K562 (cell line): ENCODE results near the gene NYAP1. TPM values are rescaled to one million over a fixed set of nuclear protein-coding genes. Genes with fewer than 3 reads are reported as not detected.
A peak's percentile ranks its signal among the peaks of the same experiment; 100 is the strongest.

ENCODE experiments used
- HDAC2 ChIP-seq: fragments of 450-650 bp; IDR thresholded peaks from 2 replicates; pipeline ENCODE4 v1.6.1; 2016; ENCODE audit warnings: mild to moderate bottlenecking
- KAT7 ChIP-seq: sonication (generic); formaldehyde crosslinking; IDR thresholded peaks from 2 replicates; pipeline ENCODE4 v1.8.0; 2022; ENCODE audit warnings: missing genetic modification reagents, mild to moderate bottlenecking, borderline replicate concordance
- KDM4B ChIP-seq, 2 experiments: fragments of 450-650 bp in 1 of 2; sonication (generic) in 1 of 2; IDR thresholded peaks; 2 replicates each; pipeline ENCODE4 v1.6.1; 2016 to 2017; ENCODE audit warnings: borderline replicate concordance in 2 of 2, antibody characterized with exemption in 1 of 2, low read depth in 1 of 2, mild to moderate bottlenecking in 1 of 2
- SNIP1 ChIP-seq: fragments of 450-650 bp; IDR thresholded peaks from 2 replicates; pipeline ENCODE4 v1.7.1; 2017; ENCODE audit warnings: low read depth, mild to moderate bottlenecking
- SREBF2 ChIP-seq: sonication (generic); formaldehyde crosslinking; IDR thresholded peaks from 2 replicates; pipeline ENCODE4 v1.4.0; 2020; ENCODE audit warnings: mild to moderate bottlenecking, missing genetic modification reagents
- ZEB2 ChIP-seq: fragments of 450-650 bp; IDR thresholded peaks from 2 replicates; pipeline ENCODE4 v1.6.1; 2016
- ZNF384 ChIP-seq: IDR thresholded peaks from 2 replicates; pipeline ENCODE4 v1.6.1; 2012; ENCODE audit warnings: low read depth, low read length, improper control_type of control experiment
- polyA plus RNA-seq, 8 experiments: library from polyadenylated mRNA; depleted of rRNA in 4 of 8; stranded (reverse) in 5 of 8; unstranded in 3 of 8; fragments of >200 nt; fragmentation: Nextera tagmentation in 2 of 8; fragmentation: Illumina TruSeq in 1 of 8; extraction: Ambion mirVana in 2 of 8; extraction: Trizol in 1 of 8; gene quantifications; 2 replicates each; pipeline versions ENCODE4 v1.2.1 to v1.2.3, GENCODE V29; 2011 to 2014; ENCODE audit warnings: inconsistent platforms in 1 of 8, missing spikeins in 1 of 8
- total RNA-seq, 7 experiments: library from RNA; depleted of rRNA in 6 of 7; stranded (reverse); fragments of >200 nt in 6 of 7; fragmentation: Illumina TruSeq in 2 of 7; extraction: Trizol in 2 of 7; gene quantifications; 2 replicates each; pipeline versions ENCODE4 v1.2.1 to v1.2.3, GENCODE V29; 2011 to 2021; ENCODE audit warnings: low replicate concordance in 1 of 7
- TF ChIP-seq, protein P1 (sequence below), 2 experiments: fragments of 450-650 bp in 1 of 2; sonication (generic) in 1 of 2; formaldehyde crosslinking in 1 of 2; IDR thresholded peaks; 2 replicates each; pipeline versions ENCODE4 v1.7.1 to v1.9.0; 2016 to 2022; ENCODE audit warnings: inconsistent platforms in 1 of 2, mild to moderate bottlenecking in 1 of 2, missing genetic modification reagents in 1 of 2
- TF ChIP-seq, protein P2 (sequence below): fragments of 250-450 bp; sonication (Bioruptor Pico); IDR thresholded peaks from 2 replicates; pipeline ENCODE4 v1.4.0; 2020; ENCODE audit warnings: mild to moderate bottlenecking, moderate library complexity
- TF ChIP-seq, protein P3 (sequence below): fragments of 450-650 bp; IDR thresholded peaks from 2 replicates; pipeline ENCODE4 v1.7.1; 2018; ENCODE audit warnings: mild to moderate bottlenecking, low read depth; ENCODE audit not compliant: partially characterized antibody

NYAP1 gene
- total and polyA plus RNA-seq, 9 of the 15 experiments (the other 6 are each of a cell fraction or from before 2014, with no cell fraction given) = 0.11 to 0.88 (median 0.22) TPM; not detected in 2

GRCh38 chr7:100437150-100438100 is 46.3 kb upstream of the NYAP1 start (continued):
- TF ChIP-seq ZNF384 (no peak), HDAC2 (no peak), ZEB2 (no peak), SREBF2 (CRISPR knock-in tag) (0 out of 2 replicates have a peak, but pooled peaks have one; percentile 39), KDM4B (IDR thresholded peaks at IDR 0.05; ENCODE audit: borderline replicate concordance in 2 of 2, low read depth in 1 of 2) (no peak), SNIP1 (no peak), KAT7 (no peak)
- TF ChIP-seq, protein P1, sequence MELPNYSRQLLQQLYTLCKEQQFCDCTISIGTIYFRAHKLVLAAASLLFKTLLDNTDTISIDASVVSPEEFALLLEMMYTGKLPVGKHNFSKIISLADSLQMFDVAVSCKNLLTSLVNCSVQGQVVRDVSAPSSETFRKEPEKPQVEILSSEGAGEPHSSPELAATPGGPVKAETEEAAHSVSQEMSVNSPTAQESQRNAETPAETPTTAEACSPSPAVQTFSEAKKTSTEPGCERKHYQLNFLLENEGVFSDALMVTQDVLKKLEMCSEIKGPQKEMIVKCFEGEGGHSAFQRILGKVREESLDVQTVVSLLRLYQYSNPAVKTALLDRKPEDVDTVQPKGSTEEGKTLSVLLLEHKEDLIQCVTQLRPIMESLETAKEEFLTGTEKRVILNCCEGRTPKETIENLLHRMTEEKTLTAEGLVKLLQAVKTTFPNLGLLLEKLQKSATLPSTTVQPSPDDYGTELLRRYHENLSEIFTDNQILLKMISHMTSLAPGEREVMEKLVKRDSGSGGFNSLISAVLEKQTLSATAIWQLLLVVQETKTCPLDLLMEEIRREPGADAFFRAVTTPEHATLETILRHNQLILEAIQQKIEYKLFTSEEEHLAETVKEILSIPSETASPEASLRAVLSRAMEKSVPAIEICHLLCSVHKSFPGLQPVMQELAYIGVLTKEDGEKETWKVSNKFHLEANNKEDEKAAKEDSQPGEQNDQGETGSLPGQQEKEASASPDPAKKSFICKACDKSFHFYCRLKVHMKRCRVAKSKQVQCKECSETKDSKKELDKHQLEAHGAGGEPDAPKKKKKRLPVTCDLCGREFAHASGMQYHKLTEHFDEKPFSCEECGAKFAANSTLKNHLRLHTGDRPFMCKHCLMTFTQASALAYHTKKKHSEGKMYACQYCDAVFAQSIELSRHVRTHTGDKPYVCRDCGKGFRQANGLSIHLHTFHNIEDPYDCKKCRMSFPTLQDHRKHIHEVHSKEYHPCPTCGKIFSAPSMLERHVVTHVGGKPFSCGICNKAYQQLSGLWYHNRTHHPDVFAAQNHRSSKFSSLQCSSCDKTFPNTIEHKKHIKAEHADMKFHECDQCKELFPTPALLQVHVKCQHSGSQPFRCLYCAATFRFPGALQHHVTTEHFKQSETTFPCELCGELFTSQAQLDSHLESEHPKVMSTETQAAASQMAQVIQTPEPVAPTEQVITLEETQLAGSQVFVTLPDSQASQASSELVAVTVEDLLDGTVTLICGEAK (IDR thresholded peaks at IDR 0.05) = no peak
- TF ChIP-seq, protein P1 (CRISPR knock-in tag; IDR thresholded peaks at IDR 0.05) = no peak
- TF ChIP-seq, protein P2, sequence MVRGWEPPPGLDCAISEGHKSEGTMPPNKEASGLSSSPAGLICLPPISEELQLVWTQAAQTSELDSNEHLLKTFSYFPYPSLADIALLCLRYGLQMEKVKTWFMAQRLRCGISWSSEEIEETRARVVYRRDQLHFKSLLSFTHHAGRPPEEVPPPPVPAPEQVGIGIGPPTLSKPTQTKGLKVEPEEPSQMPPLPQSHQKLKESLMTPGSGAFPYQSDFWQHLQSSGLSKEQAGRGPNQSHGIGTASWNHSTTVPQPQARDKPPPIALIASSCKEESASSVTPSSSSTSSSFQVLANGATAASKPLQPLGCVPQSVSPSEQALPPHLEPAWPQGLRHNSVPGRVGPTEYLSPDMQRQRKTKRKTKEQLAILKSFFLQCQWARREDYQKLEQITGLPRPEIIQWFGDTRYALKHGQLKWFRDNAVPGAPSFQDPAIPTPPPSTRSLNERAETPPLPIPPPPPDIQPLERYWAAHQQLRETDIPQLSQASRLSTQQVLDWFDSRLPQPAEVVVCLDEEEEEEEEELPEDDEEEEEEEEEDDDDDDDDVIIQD (CRISPR knock-in tag) = no peak
- TF ChIP-seq, protein P3, sequence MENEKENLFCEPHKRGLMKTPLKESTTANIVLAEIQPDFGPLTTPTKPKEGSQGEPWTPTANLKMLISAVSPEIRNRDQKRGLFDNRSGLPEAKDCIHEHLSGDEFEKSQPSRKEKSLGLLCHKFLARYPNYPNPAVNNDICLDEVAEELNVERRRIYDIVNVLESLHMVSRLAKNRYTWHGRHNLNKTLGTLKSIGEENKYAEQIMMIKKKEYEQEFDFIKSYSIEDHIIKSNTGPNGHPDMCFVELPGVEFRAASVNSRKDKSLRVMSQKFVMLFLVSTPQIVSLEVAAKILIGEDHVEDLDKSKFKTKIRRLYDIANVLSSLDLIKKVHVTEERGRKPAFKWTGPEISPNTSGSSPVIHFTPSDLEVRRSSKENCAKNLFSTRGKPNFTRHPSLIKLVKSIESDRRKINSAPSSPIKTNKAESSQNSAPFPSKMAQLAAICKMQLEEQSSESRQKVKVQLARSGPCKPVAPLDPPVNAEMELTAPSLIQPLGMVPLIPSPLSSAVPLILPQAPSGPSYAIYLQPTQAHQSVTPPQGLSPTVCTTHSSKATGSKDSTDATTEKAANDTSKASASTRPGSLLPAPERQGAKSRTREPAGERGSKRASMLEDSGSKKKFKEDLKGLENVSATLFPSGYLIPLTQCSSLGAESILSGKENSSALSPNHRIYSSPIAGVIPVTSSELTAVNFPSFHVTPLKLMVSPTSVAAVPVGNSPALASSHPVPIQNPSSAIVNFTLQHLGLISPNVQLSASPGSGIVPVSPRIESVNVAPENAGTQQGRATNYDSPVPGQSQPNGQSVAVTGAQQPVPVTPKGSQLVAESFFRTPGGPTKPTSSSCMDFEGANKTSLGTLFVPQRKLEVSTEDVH = no peak
